Panc1 (cell line): ENCODE measurements around the gene OAS3.

Experiments used
- POLR2AphosphoS5 ChIP-seq: IDR thresholded peaks from 2 replicates; pipeline ENCODE4 v1.6.1; 2012; ENCODE audit warnings: mild to moderate bottlenecking, low read depth, low read length, moderate library complexity
- SIN3A ChIP-seq: IDR thresholded peaks from 2 replicates; pipeline ENCODE4 v1.6.1; 2012; ENCODE audit warnings: low read depth, mild to moderate bottlenecking, low read length, moderate library complexity, borderline replicate concordance; ENCODE audit not compliant: insufficient read depth
- TF ChIP-seq, protein P1 (sequence below): fragments of 450-650 bp; IDR thresholded peaks from 2 replicates; pipeline ENCODE4 v1.5.1; 2017; ENCODE audit warnings: mild to moderate bottlenecking
- TF ChIP-seq, protein P2 (sequence below), 2 experiments: IDR thresholded peaks; 2 replicates each; pipeline ENCODE4 v1.6.1; 2011 to 2012; ENCODE audit warnings: low read depth in 2 of 2, control low read depth in 1 of 2, low read length in 1 of 2, mild to moderate bottlenecking in 1 of 2, moderate library complexity in 1 of 2; ENCODE audit not compliant: insufficient read depth in 1 of 2

DNA sequence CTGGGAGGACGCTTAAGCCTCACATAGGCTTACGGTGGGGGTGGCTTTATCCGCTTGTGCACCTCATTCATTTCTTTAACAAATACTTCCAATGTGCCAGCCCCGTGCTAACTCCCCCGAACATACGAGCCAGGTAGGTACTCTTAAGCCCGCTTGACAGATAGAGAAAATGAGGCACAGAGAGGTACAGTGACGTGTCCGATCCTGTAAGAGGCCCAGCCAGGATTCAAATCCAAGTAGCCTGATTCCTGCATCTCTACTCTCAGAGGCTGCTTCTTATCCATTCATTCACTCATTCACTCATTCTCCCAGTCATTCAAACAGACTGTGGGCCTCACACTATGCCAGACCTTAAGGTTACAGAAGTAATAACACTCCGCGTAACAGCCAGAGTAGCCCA is 477 bp downstream of the OAS3 start:
- TF ChIP-seq, protein P1, sequence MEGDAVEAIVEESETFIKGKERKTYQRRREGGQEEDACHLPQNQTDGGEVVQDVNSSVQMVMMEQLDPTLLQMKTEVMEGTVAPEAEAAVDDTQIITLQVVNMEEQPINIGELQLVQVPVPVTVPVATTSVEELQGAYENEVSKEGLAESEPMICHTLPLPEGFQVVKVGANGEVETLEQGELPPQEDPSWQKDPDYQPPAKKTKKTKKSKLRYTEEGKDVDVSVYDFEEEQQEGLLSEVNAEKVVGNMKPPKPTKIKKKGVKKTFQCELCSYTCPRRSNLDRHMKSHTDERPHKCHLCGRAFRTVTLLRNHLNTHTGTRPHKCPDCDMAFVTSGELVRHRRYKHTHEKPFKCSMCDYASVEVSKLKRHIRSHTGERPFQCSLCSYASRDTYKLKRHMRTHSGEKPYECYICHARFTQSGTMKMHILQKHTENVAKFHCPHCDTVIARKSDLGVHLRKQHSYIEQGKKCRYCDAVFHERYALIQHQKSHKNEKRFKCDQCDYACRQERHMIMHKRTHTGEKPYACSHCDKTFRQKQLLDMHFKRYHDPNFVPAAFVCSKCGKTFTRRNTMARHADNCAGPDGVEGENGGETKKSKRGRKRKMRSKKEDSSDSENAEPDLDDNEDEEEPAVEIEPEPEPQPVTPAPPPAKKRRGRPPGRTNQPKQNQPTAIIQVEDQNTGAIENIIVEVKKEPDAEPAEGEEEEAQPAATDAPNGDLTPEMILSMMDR, result no peak
- TF ChIP-seq POLR2AphosphoS5, result no peak
- TF ChIP-seq SIN3A, result no peak
- TF ChIP-seq, protein P2, sequence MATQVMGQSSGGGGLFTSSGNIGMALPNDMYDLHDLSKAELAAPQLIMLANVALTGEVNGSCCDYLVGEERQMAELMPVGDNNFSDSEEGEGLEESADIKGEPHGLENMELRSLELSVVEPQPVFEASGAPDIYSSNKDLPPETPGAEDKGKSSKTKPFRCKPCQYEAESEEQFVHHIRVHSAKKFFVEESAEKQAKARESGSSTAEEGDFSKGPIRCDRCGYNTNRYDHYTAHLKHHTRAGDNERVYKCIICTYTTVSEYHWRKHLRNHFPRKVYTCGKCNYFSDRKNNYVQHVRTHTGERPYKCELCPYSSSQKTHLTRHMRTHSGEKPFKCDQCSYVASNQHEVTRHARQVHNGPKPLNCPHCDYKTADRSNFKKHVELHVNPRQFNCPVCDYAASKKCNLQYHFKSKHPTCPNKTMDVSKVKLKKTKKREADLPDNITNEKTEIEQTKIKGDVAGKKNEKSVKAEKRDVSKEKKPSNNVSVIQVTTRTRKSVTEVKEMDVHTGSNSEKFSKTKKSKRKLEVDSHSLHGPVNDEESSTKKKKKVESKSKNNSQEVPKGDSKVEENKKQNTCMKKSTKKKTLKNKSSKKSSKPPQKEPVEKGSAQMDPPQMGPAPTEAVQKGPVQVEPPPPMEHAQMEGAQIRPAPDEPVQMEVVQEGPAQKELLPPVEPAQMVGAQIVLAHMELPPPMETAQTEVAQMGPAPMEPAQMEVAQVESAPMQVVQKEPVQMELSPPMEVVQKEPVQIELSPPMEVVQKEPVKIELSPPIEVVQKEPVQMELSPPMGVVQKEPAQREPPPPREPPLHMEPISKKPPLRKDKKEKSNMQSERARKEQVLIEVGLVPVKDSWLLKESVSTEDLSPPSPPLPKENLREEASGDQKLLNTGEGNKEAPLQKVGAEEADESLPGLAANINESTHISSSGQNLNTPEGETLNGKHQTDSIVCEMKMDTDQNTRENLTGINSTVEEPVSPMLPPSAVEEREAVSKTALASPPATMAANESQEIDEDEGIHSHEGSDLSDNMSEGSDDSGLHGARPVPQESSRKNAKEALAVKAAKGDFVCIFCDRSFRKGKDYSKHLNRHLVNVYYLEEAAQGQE (IDR thresholded peaks at IDR 0.05; ENCODE audit: insufficient read depth in 1 of 2, low read depth in 2 of 2, low read length in 1 of 2), result no peak
